SIG-M5 (cell line): ENCODE results near the gene ASB16.

Experiments
- DNase-seq: peaks from one replicate; lab custom pipeline; 2025; lab: John Stamatoyannopoulos, UW

ASB16 gene

GRCh38 chr17:44188576-44189403 is 18.3 kb downstream of the ASB16 start:
- no peak for DNase-seq

GRCh38 chr17:44190481-44190880 is 20.0 kb downstream of the ASB16 start:
- no peak for DNase-seq

GRCh38 chr17:44191369-44191768 is 20.9 kb downstream of the ASB16 start:
- DNase-seq: no peak

- DNase-seq: no peak
Measured at GRCh38 chr17:44191941-44192496, 21.5 kb downstream of the ASB16 start.

GRCh38 chr17:44192750-44193149 is 22.2 kb downstream of the ASB16 start:
- DNase-seq: no peak

- DNase-seq: no peak
Measured at GRCh38 chr17:44193326-44194084, 23.0 kb downstream of the ASB16 start.

GRCh38 chr17:44197107-44197506 is 26.6 kb downstream of the ASB16 start:
- DNase-seq: no peak

- DNase-seq: peak; percentile 57
Measured at GRCh38 chr17:44197980-44198720, 27.6 kb downstream of the ASB16 start.

GRCh38 chr17:44198721-44199552 is 28.4 kb downstream of the ASB16 start:
- DNase-seq: no peak

- peak; percentile 84 for DNase-seq
Measured at GRCh38 chr17:44199553-44200477, 29.3 kb downstream of the ASB16 start, which contains the start of gene ATXN7L3. Gene ATXN7L3 (minus strand): TSS chr17:44199884. CDS start chr17:44198070, 1,814 bp downstream.

GRCh38 chr17:44200478-44201155 is 30.1 kb downstream of the ASB16 start:
- DNase-seq: no peak

- DNase-seq: no peak
Measured at GRCh38 chr17:44202756-44203155, 32.3 kb downstream of the ASB16 start.

- DNase-seq: peak; percentile 63
Measured at GRCh38 chr17:44203731-44204440, 33.4 kb downstream of the ASB16 start.

GRCh38 chr17:44204441-44204882 is 34.0 kb downstream of the ASB16 start:
- no peak for DNase-seq

GRCh38 chr17:44205962-44206824 is 35.7 kb downstream of the ASB16 start:
- no peak for DNase-seq

GRCh38 chr17:44206825-44207155 is 36.3 kb downstream of the ASB16 start:
- no peak for DNase-seq

GRCh38 chr17:44207319-44207718 is 36.8 kb downstream of the ASB16 start:
- DNase-seq: no peak

GRCh38 chr17:44207743-44208142 is 37.2 kb downstream of the ASB16 start:
- no peak for DNase-seq
